Stimulated activated CD4-positive, alpha-beta T cell treated with anti-CD3 and anti-CD28 coated beads, Interleukin-15, amount 100 ng/mL, for 24 hours (primary cell): ENCODE measurements around the gene RPTOR.
A peak's percentile ranks its signal among the peaks of the same experiment; 100 is the strongest.
"Not testable (repeated sequence)": the region's sequence is repeated elsewhere in the genome, so short reads cannot be mapped to it uniquely, and the experiment has no call there.

Source experiments
- DNase-seq: peaks from one replicate; pipeline ENCODE4 v3.0.0-alpha.2; 2020

The RPTOR gene

DNA sequence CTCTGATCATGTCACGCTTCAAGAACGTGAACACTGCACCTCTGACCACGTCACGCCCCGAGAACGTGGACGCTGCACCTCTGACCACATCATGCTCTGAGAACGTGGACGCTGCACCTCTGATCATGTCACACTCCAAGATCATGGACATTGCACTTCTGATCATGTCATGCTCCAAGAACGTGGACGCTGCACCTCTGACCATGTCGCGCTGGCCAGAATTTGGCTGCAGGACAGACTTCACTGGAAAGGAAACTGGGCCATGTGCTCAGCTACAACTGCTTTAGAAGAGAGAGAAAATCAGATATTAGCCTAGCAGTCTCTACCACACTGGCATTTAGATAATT lies 182.7 kb downstream of the RPTOR start:
- DNase-seq = no peak

- no peak for DNase-seq
Observed at GRCh38 chr17:80729016-80729415, 184.4 kb downstream of the RPTOR start.

DNA sequence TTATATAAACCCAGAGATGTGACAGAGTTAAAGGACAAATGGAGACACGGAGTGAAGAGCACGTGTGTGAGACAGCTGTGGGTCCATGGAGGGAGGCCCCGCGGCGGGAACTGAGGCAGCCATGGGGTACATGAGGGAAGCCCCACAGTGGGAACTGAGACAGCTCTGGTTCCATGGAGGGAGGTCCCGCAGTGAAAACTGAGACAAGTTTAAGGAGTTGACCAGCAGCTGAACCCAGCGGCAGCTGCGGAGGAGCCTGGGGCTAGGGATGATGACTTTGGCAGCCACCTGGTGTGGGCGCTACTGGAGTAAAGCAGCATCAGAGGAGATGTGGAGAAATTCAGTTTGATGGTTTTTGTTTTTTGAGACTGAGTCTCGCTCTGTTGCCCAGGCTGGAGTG lies 185.1 kb downstream of the RPTOR start:
- no peak for DNase-seq

- DNase-seq = no peak
Observed at GRCh38 chr17:80730739-80731138, 186.1 kb downstream of the RPTOR start.

DNA sequence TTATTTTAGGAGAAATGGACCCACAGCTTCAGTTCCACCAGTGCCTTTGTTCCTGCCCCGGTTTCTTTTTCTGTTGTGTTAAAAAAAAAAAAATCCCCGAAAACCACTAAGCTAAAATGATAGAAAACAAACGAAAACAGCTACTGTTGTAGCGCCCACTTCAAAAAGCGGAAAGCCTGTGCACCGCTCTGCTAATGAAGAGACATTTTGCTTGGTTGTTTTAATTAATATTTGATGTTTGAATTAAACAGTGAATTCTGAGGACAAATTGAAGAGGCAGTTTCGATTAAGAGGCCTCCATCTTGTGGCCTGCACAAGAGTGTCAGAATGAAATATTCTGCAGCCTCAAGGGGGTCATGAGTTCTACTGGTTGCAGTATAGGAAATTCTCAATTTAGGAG lies 186.7 kb downstream of the RPTOR start:
- DNase-seq = no peak

DNA sequence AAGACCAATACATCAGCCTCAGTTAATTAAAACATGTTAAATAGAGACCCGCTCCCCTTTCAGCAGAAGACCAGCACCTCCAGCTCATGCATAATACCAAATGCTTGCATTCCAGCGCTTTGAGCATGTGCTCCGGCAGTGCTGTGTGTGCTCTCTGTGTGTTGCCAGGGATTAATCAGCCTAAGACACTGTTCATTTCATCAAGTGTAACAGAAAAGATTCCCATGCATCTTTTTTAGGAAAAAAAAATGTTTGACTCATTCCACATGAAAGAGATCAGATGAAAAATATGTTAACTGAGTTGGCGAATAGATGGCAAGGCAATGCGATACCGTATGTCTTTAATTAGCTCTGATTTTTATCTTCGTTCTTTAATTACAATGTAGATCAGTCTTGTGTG lies 187.6 kb downstream of the RPTOR start:
- no peak for DNase-seq

- no peak for DNase-seq
Observed at GRCh38 chr17:80737106-80738019, 192.7 kb downstream of the RPTOR start.

- DNase-seq = no peak
Observed at GRCh38 chr17:80738020-80738808, 193.6 kb downstream of the RPTOR start.

DNA sequence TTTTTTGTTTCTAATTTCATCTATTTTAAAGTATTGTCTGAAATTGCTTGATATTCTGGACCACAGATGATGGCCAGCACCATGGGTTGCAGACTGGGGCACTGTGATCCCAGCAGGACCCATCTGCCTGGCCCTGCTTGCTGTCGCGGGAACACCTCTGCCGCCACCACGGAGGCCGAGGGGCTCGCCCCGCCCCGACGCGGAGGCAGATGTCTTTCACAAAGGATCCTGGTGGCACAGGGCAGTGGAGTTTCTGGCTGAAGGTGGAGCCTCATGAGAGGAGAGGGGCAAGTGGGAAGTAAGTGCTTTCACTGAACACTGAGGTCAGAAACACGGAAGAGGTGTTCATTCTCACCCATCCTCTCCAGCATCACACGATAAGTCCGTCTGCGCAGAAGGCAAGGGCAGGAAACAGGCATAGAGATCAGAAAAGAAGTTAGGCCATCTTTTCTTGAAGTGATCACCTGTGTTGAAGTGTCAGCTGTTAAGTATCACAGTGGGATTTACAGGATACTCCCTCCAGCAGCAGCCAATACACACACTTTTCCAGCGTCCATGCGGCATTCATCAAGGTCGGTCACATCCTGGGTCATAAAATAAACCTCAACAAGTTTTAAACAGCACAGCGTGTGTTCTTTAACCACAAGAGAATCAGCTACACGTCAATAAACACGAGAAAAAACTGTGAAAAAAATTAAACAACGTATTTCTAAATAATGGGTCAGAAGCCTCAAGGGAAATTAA lies 194.5 kb downstream of the RPTOR start:
- no peak for DNase-seq

DNA sequence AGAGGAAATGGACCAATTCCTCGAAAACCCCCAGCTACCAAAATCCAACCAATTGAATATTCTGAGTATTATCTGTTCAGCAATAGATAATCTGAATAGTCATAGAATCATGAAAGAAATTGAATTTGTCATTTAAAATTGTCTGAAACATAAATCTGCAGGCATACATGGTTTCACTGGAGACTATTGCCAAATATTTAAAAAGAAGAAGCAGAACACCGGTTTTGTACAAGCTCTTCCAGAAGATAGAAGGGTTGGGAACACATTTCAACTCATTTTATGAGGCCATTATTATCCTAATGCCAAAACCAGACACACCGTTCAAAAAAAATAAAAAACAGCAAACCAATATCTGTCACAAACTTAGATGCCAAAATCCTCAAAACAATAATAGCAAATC lies 195.5 kb downstream of the RPTOR start:
- no peak for DNase-seq

DNA sequence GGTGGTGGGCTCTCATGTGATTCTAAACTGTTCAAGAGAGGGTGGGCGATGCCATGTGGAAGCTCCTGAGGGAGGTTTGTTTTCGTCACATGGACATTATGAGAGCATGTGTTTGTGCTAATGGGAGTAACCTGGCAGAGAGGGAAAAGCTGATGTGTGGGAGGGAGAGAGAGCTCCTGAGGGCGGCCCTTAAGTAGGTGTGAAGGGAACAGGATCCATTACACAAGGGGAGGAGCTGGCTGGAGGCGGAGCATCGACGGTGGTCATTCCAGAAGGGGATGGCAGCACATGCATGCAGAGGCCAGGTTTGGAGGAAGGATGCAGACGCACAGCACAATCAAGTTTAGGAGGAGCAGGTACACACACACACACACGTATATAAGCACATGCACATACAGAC lies 197.5 kb downstream of the RPTOR start:
- DNase-seq = no peak

- DNase-seq = no peak
Observed at GRCh38 chr17:80742581-80743180, 198.0 kb downstream of the RPTOR start.

DNA sequence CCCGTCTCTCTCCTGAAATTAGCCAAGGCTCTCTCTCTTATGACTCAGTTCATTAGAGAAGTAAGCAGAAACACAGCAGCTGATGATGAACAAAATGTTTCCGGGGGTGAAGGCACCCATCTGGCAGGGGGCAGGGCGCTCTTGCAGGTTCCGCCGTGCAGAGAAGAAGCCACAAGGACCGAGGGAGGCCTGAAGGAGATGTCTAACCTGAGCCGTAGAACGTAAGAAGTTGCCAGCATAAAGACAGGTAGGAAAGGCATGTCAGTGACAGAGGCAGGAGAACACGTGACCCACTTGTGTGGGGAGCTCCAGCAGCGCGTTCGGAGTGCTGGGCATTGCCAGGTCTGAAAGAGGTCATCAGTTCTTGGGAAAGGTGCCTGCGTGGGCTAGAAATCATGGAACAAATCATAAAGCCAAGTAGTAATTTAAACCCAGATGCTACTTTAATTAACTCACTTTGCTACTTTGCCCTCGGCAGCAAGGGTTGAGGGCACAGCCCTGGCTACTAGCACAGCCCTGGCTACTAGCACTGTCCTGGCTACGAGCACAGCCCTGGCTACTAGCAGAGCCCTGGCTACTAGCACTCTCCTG lies 198.6 kb downstream of the RPTOR start:
- DNase-seq = peak; percentile 69

GRCh38 chr17:80743973-80744372 lies 199.3 kb downstream of the RPTOR start:
- DNase-seq = not testable (repeated sequence)

GRCh38 chr17:80744725-80745124 lies 200.1 kb downstream of the RPTOR start:
- DNase-seq = not testable (repeated sequence)

- DNase-seq = no peak
Observed at GRCh38 chr17:80745183-80745582, 200.5 kb downstream of the RPTOR start.

DNA sequence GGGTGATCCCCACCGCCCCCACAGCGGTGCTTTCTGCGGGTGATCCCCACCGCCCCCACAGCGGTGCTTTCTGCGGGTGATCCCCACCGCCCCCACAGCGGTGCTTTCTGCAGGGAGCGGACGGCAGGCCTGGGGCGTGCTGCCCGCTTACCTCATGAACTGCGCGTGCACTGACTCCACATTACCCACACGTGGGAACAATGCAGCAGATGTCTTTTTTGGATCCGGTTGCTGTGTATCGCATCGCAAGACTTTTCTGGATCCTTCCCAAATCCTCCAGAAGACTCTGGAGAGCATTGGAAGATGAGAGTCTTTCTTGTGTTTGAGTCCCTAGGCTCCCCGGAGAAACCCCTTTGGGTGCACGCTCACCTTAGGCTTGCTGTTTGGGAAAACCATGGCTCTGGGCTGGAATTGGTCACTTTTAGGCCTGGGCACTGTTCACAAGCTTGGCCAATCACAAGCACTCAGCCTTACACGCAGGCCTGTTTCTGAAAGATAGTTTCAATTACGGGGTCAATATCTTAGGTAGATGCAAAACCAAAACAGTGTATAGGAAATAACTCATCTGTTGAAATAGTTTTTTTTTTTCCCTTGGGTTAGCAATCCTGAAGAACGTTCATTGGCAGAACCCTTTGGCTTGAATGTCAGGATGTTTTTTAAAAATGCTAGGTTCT lies 201.8 kb downstream of the RPTOR start:
- DNase-seq = no peak

- no peak for DNase-seq
Observed at GRCh38 chr17:80747469-80747868, 202.8 kb downstream of the RPTOR start.

DNA sequence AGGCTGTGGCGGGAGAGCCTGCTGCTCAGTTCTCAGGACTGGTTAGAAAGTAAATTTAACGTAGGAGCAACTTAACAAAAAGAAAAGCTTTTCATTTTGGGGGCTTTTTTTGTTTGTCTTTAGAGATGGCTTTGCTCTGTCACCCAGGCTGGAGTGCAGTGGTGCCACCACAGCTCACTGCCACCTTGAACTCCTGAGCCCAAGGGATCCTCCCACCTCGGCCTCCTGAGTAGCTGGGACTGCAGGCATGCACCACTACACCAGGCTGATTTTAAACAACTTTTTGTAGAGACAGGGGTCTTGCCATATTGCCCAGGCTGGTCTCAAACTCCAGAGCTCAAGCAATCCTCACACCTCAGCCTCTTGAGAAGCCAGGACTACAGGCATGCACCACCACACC lies 205.0 kb downstream of the RPTOR start:
- no peak for DNase-seq

DNA sequence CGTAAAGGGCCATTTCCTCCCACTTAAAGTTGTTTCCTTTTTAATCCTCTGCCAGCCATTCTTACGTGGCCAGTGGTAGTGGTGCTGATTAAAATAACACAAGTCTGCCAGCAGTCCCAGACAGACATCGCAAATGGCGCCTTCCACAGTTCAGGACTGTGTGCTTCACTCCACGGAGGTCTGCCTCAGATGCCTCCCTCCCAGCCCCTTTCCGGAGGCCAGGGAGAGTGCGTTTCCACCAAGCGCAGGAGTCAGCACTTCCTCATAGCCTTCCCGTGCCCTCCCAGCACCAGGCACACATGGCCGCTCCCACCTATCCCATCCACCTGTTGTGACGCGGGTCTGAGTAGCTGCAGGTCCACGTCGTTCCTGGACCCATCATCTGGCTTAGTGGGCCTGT lies 205.6 kb downstream of the RPTOR start:
- no peak for DNase-seq

- DNase-seq = no peak
Observed at GRCh38 chr17:80751070-80751945, 206.7 kb downstream of the RPTOR start.
